ENCODE measurements around the gene PSMD12. TPM values are rescaled to one million over a fixed set of nuclear protein-coding genes. Genes with fewer than 3 reads are reported as not detected.

Gene PSMD12
- total and polyA plus RNA-seq, 9 of the 15 experiments (the other 6 are each of a cell fraction or from before 2014, with no cell fraction given) = 36.6 to 150 (median 65.5) TPM

DNA sequence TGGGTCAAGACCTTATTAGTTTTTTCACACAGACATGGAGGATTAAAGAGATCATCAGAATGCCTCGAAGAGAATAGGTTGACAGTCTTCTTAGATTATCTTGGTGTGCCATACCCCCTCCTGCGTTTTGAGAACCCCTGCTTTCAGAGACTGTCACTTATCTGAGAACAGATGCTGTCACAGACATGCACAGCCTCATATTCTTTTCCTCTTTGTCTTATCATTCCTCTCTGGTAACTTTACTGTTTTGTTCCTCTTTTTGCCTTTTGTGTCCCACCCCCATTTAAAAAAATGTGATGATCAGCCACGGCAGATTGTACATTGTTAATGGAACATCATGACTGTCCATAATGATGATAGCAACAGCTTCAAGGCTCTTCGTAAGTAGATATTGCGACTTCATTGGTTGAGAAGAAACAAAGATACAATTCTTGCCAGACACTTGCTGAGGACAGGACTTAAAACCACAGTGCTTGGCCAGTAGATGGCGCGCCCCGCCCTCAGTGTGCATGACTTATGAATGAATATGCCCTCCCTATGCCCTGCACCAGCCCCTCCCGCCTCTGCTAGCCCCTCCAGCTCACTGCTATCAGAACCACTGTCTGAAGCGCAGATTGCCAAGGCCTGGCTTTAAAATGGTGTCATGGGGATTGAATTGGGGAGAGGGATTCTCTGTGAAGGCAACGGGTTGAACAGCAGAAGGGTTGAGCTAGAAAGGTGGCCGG, 8.1 kb upstream of the PSMD12 start (continued):
- TF ChIP-seq, protein P1, sequence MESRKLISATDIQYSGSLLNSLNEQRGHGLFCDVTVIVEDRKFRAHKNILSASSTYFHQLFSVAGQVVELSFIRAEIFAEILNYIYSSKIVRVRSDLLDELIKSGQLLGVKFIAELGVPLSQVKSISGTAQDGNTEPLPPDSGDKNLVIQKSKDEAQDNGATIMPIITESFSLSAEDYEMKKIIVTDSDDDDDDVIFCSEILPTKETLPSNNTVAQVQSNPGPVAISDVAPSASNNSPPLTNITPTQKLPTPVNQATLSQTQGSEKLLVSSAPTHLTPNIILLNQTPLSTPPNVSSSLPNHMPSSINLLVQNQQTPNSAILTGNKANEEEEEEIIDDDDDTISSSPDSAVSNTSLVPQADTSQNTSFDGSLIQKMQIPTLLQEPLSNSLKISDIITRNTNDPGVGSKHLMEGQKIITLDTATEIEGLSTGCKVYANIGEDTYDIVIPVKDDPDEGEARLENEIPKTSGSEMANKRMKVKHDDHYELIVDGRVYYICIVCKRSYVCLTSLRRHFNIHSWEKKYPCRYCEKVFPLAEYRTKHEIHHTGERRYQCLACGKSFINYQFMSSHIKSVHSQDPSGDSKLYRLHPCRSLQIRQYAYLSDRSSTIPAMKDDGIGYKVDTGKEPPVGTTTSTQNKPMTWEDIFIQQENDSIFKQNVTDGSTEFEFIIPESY (CRISPR knock-in tag; IDR thresholded peaks at IDR 0.05) = 0 out of 2 replicates have a peak, but pooled peaks have one; percentile 19
- TF ChIP-seq RBM14 (IDR thresholded peaks at IDR 0.05; ENCODE audit: borderline replicate concordance, insufficient read depth, low read depth, low read length) (no peak), ZNF232 (CRISPR knock-in tag; IDR thresholded peaks at IDR 0.05) (no peak), ZKSCAN3 (CRISPR knock-in tag; IDR thresholded peaks at IDR 0.05) (no peak), HLTF (IDR thresholded peaks at IDR 0.05) (no peak), MYNN (IDR thresholded peaks at IDR 0.05) (no peak), MYNN (CRISPR knock-in tag; IDR thresholded peaks at IDR 0.05) (no peak), NFE2L1 (tag; IDR thresholded peaks at IDR 0.05; ENCODE audit: borderline replicate concordance, low read depth) (no peak), CBX2 (IDR thresholded peaks at IDR 0.05; ENCODE audit: insufficient read depth, low read length, poor library complexity, severe bottlenecking) (no peak), ZNF639 (CRISPR knock-in tag; conservative IDR thresholded peaks at IDR 0.05 in 1 of 2, IDR thresholded peaks at IDR 0.05 in 1 of 2) (peak in 1 of 2 experiments; percentile 82; a peak in 2 of 4 replicates), NCOA1 (IDR thresholded peaks at IDR 0.05; ENCODE audit: low read depth) (peak; percentile 65; the same call in 1 of the 2 replicates), ELK3 (CRISPR knock-in tag; IDR thresholded peaks at IDR 0.05) (no peak), PRPF4 (IDR thresholded peaks at IDR 0.05; ENCODE audit: insufficient read depth, low read depth, low read length, poor library complexity, severe bottlenecking) (no peak), SMARCE1 (IDR thresholded peaks at IDR 0.05) (peak; percentile 90), THAP12 (CRISPR knock-in tag; IDR thresholded peaks at IDR 0.05) (no peak), ZNF282 (CRISPR knock-in tag; IDR thresholded peaks at IDR 0.05) (no peak), NFYB (IDR thresholded peaks at IDR 0.05; ENCODE audit: extremely low read depth, insufficient read length) (no peak), SNRNP70 (optimal IDR thresholded peaks at IDR 0.05; ENCODE audit: low read depth, low read length) (no peak)

All from K562 (cell line).